A549 treated with RU486 at 1 μM for 4 hours (cell line): Measurements from ENCODE around the gene CRIP2. TPM values are rescaled to one million over a fixed set of nuclear protein-coding genes. Genes with fewer than 3 reads are reported as not detected.

Experiments
- total RNA-seq: library from RNA; stranded (reverse); fragments of 200-300 nt; extraction: Qiagen RNA extraction; gene quantifications from 5 replicates; pipeline ENCODE4 v1.2.3, GENCODE V29; 2022; ENCODE audit warnings: low read depth

CRIP2 gene
- total RNA-seq, result 91.2 to 177 TPM (median 149 TPM) in 5 replicates

GRCh38 chr14:105474483-105475268, at the start of gene CRIP2:
Gene CRIP2, plus strand, starts transcription at chr14:105474821. Its CDS starts 42 bp downstream, at chr14:105474863.

GRCh38 chr14:105486163-105486973, 11.7 kb downstream of the CRIP2 start, which contains the start of gene CRIP1:
Gene CRIP1, plus strand, starts transcription at chr14:105486886. Its CDS starts 374 bp downstream, at chr14:105487260.

GRCh38 chr14:105490572-105491365, 16.1 kb downstream of the CRIP2 start, which contains the start of gene TEDC1:
Gene TEDC1, plus strand, starts transcription at chr14:105491246. Its CDS starts 130 bp downstream, at chr14:105491376.

GRCh38 chr14:105525861-105526775, 51.5 kb downstream of the CRIP2 start, which contains the start of gene TMEM121:
Gene TMEM121, plus strand, starts transcription at chr14:105526583. Its CDS starts 2,252 bp downstream, at chr14:105528835.

Other genes with a start within 250 kb of the CRIP2 start
- 26.6 to 42.6 TPM (median 39.6 TPM) in 5 replicates for gene BTBD6, start 226.3 kb upstream of the CRIP2 start, total RNA-seq
- gene BRF1, start 173.8 kb upstream of the CRIP2 start, total RNA-seq, result 26.2 to 29.6 TPM (median 27.6 TPM) in 5 replicates
- 17.9 to 28.5 TPM (median 24.9 TPM) in 5 replicates for gene PACS2, start 160.1 kb upstream of the CRIP2 start, total RNA-seq
- gene TEX22, start 76.3 kb upstream of the CRIP2 start, total RNA-seq, result 0.17 to 0.77 TPM (median 0.41 TPM) in 4 of 5 replicates, not detected in the other
- 50.0 to 85.8 TPM (median 76.3 TPM) in 5 replicates for gene MTA1, start 55.0 kb upstream of the CRIP2 start, total RNA-seq
- gene CRIP1, start 12.1 kb downstream of the CRIP2 start, total RNA-seq, result 1,579 to 1,853 TPM (median 1,750 TPM) in 5 replicates
- gene TEDC1, start 16.4 kb downstream of the CRIP2 start, total RNA-seq, result 24.5 to 50.1 TPM (median 47.5 TPM) in 5 replicates
- 3.7 to 11.5 TPM (median 8.9 TPM) in 5 replicates for gene TMEM121, start 51.8 kb downstream of the CRIP2 start, total RNA-seq